Activated naive CD8-positive, alpha-beta T cell treated with anti-CD3 and anti-CD28 coated beads, Interleukin-2, amount 10 ng/mL, durations not matched to agents 7 days and 5 days (primary cell): ENCODE data around the gene ADGRG3. TPM values are rescaled to one million over a fixed set of nuclear protein-coding genes. Genes with fewer than 3 reads are reported as not detected.

Experiments
- ATAC-seq: fragments of 150-1000 bp; cut with Tn5 transposase; one replicate; pipeline ENCODE4 v1.10.0; 2021; ENCODE audit warnings: low read depth, moderate library complexity
- POLR2A ChIA-PET: fragments of 350-600 bp; sonication (Branson Sonifier 250); formaldehyde crosslinking; loops from one replicate; lab custom pipeline; 2021; ENCODE audit warnings: antibody characterized with exemption; lab: Charles Lee
- DNase-seq: peaks from one replicate; pipeline ENCODE4 v3.0.0; 2021
- H3K27ac Mint-ChIP-seq: one replicate; pipeline ENCODE4 v1.8.0; 2022; ENCODE audit warnings: mild to moderate bottlenecking, mixed read lengths
- H3K27me3 Mint-ChIP-seq: one replicate; pipeline ENCODE4 v1.8.0; 2022; ENCODE audit warnings: mild to moderate bottlenecking, moderate library complexity, mixed read lengths
- H3K36me3 Mint-ChIP-seq: one replicate; pipeline ENCODE4 v1.8.0; 2021; ENCODE audit warnings: mild to moderate bottlenecking, mixed read lengths
- H3K4me1 Mint-ChIP-seq: one replicate; pipeline ENCODE4 v1.8.0; 2021; ENCODE audit warnings: mixed read lengths
- H3K4me3 Mint-ChIP-seq: one replicate; pipeline ENCODE4 v1.8.0; 2022; ENCODE audit warnings: mild to moderate bottlenecking, moderate library complexity, mixed read lengths
- H3K9me3 Mint-ChIP-seq: one replicate; pipeline ENCODE4 v1.8.0; 2021; ENCODE audit warnings: mixed read lengths
- total RNA-seq, 2 experiments: library from RNA; stranded (reverse); gene quantifications; one replicate each; pipeline ENCODE4 v1.2.3, GENCODE V29; 2021

The ADGRG3 gene
- total RNA-seq, 2 experiments from 2014 or later = not detected

DNA sequence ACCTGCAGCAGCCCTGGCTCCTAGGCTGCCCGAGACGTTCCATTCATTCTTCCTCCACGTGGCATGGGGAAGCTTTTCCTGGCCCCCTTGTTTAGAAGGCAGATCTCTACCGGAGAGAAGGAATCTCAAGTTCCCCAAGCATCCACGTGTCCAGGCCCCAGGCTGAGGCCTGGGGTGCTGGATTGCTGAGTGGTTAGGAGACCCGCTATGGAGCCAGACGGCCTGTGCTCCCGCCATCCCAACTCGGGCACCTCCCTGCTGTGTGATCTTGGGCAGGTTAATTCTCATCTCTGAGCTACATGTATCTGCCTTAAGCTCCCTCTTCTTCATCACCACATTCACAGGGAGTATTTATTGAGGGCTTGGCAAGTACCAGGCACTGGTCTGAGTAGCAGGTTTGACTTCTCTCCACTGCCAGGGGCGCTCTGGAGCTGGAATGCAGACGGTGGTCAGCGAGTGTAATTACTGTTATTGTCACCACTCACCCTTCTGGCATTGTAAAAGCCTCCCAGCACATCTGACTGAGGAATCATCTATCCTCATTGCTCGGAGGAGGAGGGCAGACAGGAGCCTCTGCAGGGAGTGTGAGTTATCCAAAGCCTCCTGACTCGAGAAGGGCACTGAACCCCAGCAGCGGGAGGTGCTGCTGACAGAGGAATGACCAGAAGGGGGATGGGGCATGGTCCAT lies 40.8 kb upstream of the ADGRG3 start:
- Mint-ChIP-seq H3K4me3 (no peak overlapping the region), H3K9me3 (no peaks in the 10 kb centered on the region), H3K27ac (no peak overlapping the region), H3K27me3 (peaks cover 22% of the 10 kb centered on the region), H3K36me3 (no peaks in the 10 kb centered on the region), H3K4me1 (peaks cover 15% of the 10 kb centered on the region)
- ATAC-seq (no peak), DNase-seq (no peak)
- POLR2A ChIA-PET = interaction anchor here (0.7 to 0.9 kb wide), 2 partner anchors 11 to 17 kb away, joined by 3 read pairs; no protein-coding TSS in a partner anchor

DNA sequence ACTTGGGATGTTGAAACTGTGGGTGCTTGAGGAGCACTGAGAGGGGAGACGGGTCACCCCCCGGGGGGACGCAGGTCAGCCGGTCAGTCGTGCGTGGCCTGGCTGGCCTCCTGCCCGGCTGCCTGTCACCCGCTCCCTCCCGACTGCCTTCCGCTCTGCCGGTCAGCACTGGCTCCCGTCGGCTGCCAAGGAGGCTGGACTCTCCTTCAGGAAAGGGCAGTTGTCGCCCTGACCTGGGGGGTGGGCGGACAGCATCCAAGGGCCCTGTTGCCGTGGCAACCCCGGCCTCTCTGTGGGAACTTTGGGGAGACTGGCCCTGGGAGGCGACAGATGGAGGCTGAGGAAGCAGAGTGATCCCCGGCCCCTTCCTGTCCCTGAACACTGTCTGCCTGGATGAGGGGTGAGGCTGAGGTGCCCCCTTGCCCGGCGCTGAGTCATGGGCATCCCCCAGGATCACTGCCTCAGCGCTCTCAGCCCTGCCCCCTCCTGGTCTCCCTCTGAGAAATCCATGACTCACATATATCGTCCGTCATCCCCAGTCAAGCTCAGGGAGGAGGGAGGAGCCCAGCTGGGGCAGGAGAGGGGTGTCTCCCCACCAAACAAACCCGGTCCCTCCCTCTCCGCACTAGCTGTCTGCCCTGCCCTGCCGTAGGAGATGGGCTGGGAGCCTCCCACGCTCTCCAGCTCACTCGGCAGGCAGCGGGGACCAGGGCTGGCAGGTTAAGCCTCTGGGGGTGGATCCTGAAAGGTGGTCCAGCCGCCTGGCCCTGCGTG lies 39.9 kb upstream of the ADGRG3 start, which contains the start of gene ADGRG1:
TSS of gene ADGRG1 (plus strand) at position 623 of the 774 bp plus-strand sequence. CDS start 21,658 bp downstream, outside the sequence.
- Mint-ChIP-seq H3K4me1 (peaks cover 15% of the 10 kb centered on the region), H3K27me3 (peaks cover 22% of the 10 kb centered on the region), H3K36me3 (no peaks in the 10 kb centered on the region), H3K4me3 (peak within 1 kb of the TSS; percentile 35), H3K27ac (peak within 1 kb of the TSS; percentile 43), H3K9me3 (no peaks in the 10 kb centered on the region)
- ATAC-seq (peak; percentile 80), DNase-seq (no peak)
- POLR2A ChIA-PET = no interaction called here

DNA sequence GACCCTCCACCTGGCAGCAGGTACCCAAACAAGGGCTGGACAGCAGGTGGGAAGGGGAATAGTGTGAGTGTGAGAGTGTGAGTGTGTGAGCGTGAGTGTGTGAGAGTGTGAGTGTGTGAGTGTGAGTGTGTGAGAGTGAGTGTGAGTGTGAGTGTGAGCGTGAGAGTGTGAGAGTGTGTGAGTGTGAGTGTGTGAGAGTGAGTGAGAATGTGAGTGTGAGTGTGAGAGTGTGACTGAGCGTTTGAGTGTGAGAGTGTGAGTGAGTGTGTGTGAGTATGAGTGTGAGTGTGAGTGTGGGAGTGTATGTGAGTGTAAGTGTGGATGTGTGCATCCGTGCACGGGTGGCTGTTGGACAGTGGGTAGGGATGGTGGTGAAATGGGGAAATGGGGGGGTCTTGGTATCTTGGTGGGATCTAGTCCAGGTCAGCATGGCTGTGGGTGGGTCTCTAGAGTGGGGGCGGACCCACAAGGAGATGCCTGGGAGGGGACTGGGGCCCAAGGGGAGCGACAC lies 39.3 kb upstream of the ADGRG3 start:
- no peaks in the 10 kb centered on the region for H3K9me3 Mint-ChIP-seq
- POLR2A ChIA-PET = no interaction called here

DNA sequence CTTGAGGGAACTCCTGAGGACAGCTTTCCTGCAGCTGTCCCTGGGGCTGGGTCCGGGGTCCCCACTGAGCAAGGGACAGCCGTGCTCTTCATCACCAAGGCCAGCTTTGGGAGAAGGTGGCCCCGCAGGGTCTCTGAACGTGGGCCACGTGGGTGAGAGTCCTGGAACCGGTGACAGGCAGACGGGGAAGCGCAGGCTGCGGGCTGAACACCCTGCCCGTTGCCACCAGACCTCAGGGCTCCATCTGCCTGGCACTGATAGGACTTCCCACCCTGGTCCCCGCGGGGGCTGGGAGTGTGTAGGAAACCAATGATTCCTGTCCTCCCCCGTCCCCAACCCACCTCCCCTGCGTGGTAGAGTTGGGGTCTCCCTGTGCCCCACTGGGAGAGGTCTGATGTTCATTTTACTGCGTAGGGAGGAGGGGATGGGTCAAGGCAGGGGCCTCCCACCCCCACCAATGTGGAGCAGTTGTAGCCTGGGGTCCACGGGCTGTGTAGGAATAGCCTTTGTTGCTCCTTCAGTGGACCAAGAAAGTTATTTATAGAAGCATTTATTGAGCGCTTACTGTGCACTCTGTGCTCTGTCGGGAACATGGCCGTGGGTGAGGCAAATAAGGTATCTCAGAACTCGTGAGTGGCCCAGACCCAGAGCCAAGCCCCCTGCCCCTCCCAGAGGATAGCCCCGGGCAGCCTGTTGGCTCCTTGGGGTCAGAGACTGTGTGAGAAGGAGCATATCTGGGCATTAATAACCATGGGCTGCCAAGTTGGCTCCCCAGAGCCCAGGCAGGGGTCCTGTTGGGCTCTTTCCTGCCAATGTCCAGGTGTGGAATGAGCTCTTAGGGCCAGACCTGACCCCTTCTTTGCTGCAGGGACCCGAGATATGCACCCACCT lies 38.3 kb upstream of the ADGRG3 start:
- DNase-seq (no peak), ATAC-seq (no peak)
- POLR2A ChIA-PET = interaction anchor here (1.6 kb wide), 1 partner anchor 20 kb away, joined by 3 read pairs; no protein-coding TSS in a partner anchor
- Mint-ChIP-seq H3K4me3 (no peak overlapping the region), H3K4me1 (peaks cover 15% of the 10 kb centered on the region), H3K9me3 (no peaks in the 10 kb centered on the region), H3K27me3 (peaks cover 22% of the 10 kb centered on the region), H3K27ac (no peak overlapping the region), H3K36me3 (no peaks in the 10 kb centered on the region)

More for the DNA sequence above, 39.3 kb upstream of the ADGRG3 start:
- Mint-ChIP-seq H3K4me1 (peaks cover 15% of the 10 kb centered on the region), H3K4me3 (peak overlapping the region; percentile 35), H3K27me3 (peaks cover 22% of the 10 kb centered on the region), H3K27ac (peak overlapping the region; percentile 41), H3K36me3 (no peaks in the 10 kb centered on the region)
- ATAC-seq = no peak
- no peak for DNase-seq

DNA sequence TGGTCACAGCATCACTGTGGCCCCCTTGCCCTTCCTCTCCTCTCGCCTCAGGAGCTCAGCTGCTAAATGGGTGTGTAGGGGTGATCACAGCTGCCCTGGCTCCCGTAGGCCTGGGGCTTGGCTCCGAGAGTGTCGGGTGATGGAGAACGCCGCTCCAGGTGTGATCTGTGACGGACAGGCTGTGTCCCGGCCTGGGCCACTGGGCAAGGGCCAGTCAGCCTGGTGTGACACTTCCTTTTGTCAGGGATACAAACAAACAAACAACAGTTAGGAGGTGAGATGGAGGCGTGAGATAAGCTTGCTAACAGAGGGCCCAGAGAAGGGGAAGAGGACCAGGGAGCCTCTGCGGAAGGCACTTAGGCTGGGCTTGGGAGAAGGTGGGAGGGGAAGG lies 37.7 kb upstream of the ADGRG3 start:
- no peaks in the 10 kb centered on the region for H3K36me3 Mint-ChIP-seq
- DNase-seq = no peak
- ATAC-seq = no peak
- H3K4me3 Mint-ChIP-seq = no peak overlapping the region
- POLR2A ChIA-PET = interaction anchor here (1.6 kb wide), 1 partner anchor 21 kb away, joined by 3 read pairs; no protein-coding TSS in a partner anchor
- H3K9me3 Mint-ChIP-seq = no peaks in the 10 kb centered on the region
- peaks cover 21% of the 10 kb centered on the region for H3K27me3 Mint-ChIP-seq
- H3K27ac Mint-ChIP-seq = peak overlapping the region; percentile 58
- peaks cover 13% of the 10 kb centered on the region for H3K4me1 Mint-ChIP-seq

DNA sequence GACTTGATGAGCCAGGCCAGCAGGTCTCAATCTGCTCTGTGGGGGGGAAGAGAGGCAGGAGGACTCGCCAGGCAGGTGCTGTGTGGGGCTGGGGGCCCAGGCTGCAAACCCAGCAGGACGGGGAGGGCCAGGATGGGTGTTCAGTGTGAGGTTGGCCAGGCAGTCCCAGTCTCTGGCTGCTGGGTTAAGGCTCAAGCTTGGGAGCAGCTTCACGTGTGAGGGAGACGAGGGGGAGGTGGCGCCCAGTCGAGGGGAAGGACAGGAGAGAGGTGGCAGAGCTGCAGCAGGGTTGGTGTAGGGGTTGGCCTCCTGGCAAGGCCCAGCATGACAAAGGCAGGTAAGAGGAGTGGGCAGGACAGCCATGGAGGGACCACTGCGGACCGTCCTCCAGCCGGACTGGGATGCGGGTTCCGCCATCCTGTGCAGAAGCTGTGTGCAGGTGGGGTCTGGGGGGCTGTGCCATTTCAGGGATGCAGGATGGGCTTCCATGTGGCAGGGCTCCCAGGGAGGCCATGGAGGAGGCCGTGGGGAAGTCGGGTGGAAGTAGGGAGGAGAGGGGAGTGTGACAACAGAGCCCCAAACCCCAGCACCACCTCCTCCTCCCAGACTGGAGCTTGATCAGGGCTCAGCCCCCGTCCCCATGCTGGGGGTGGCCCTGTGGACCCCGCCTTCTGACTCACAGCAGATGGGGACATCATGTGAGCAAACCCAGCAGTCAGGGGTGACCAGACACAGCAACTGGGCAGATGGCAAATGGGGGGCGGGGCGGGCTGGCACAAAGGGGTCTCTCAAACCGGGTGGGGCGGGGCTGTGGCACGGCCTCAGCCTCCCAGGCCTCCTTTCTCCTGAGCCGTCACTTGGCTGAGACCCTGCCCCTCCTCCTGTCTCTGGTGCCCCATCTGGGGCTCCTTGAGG lies 36.9 kb upstream of the ADGRG3 start:
- Mint-ChIP-seq H3K4me3 (no peak overlapping the region), H3K27me3 (peaks cover 21% of the 10 kb centered on the region), H3K4me1 (peaks cover 13% of the 10 kb centered on the region), H3K36me3 (no peaks in the 10 kb centered on the region), H3K9me3 (no peaks in the 10 kb centered on the region), H3K27ac (peak overlapping the region; percentile 54)
- DNase-seq = no peak
- no peak for ATAC-seq
- POLR2A ChIA-PET = interaction anchor here (1.6 kb wide), 1 partner anchor 21 kb away, joined by 3 read pairs; no protein-coding TSS in a partner anchor

DNA sequence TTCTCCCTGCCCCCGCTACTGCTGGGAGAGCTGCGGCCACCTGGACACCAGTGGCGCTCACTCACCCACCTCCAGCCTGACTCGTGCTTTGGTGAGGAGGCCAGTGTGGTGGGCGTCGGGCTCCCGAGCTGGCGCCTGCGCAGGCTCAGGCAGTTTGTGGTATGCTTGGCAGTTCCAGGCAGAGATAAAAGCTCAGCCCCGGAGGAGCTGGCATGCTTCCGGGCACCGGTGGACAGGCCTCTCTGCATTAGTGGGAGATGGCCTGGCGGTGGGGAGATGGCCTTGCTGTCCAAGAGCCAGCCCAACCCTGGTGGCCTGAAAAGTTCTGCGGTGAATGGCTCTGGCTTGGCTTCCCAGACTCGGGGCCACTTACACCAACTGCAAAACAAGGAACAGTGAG lies 35.5 kb upstream of the ADGRG3 start:
- peaks cover 26% of the 10 kb centered on the region for H3K27me3 Mint-ChIP-seq
- no peak overlapping the region for H3K4me3 Mint-ChIP-seq
- DNase-seq = no peak
- POLR2A ChIA-PET = interaction anchor here (0.6 kb wide), 1 partner anchor 49 kb away, joined by 4 read pairs; no protein-coding TSS in a partner anchor
- H3K27ac Mint-ChIP-seq = no peak overlapping the region
- H3K9me3 Mint-ChIP-seq = no peaks in the 10 kb centered on the region
- H3K36me3 Mint-ChIP-seq = no peaks in the 10 kb centered on the region
- H3K4me1 Mint-ChIP-seq = peaks cover 13% of the 10 kb centered on the region
- ATAC-seq = no peak

DNA sequence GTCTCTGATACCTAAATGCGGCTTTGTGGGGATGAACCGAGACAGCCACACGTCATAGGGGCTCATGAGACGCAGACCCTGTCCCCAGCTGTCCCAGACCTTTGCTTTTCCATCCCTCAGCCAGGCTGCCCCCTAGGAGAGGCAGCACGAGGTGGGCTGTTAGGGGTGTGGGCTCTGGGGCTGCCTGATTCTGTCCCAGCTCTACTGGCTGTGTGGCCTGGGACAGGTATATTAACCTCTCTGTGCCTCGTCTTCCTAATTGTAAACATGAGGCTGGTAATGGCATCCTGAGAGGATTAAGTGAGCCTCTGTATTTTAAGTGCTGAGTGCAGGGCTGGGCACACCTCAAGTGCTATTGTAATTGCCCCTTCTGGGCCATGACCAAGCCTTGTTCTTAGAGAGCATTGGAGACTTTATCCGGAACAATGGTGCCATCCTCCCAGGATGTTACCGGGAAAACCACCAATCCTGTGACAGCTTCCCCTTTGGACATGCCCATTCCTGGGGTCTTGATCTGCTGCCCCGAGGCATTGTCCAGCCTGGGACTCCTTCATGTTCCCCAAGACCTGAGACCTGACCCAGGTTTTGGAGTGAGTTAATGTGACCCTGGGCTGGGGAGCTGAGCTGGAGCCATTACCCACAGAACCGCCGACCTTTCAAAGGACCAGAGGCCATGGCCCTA lies 34.6 kb upstream of the ADGRG3 start:
- Mint-ChIP-seq H3K4me1 (peaks cover 10% of the 10 kb centered on the region), H3K36me3 (no peaks in the 10 kb centered on the region), H3K27ac (no peak overlapping the region), H3K9me3 (no peaks in the 10 kb centered on the region), H3K27me3 (peaks cover 30% of the 10 kb centered on the region), H3K4me3 (no peak overlapping the region)
- DNase-seq (no peak), ATAC-seq (no peak)
- POLR2A ChIA-PET = no interaction called here

DNA sequence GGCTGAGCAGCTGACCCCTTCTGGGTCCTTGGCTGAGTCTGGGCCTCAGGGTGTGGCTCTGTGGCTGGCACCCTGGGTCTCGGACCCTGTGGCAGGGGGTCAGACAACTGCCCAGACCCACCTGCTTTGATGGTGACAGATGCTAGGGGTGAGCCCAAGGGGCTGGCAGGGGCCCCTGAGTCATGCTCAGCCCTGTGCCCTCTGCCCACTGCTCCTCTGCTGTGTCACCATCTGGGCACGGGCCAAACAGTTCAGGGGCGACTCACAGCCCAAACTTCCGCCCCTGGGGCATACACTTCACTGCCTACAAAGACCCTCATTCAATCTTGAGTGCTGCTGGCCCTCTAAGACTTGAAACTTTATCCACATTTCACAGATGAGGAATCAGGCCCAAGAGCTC lies 33.9 kb upstream of the ADGRG3 start:
- no peaks in the 10 kb centered on the region for H3K9me3 Mint-ChIP-seq
- ATAC-seq (no peak), DNase-seq (no peak)
- no peaks in the 10 kb centered on the region for H3K36me3 Mint-ChIP-seq
- POLR2A ChIA-PET = no interaction called here
- H3K4me3 Mint-ChIP-seq = no peak overlapping the region
- H3K4me1 Mint-ChIP-seq = peaks cover 3% of the 10 kb centered on the region
- H3K27ac Mint-ChIP-seq = no peak overlapping the region
- peaks cover 28% of the 10 kb centered on the region for H3K27me3 Mint-ChIP-seq

DNA sequence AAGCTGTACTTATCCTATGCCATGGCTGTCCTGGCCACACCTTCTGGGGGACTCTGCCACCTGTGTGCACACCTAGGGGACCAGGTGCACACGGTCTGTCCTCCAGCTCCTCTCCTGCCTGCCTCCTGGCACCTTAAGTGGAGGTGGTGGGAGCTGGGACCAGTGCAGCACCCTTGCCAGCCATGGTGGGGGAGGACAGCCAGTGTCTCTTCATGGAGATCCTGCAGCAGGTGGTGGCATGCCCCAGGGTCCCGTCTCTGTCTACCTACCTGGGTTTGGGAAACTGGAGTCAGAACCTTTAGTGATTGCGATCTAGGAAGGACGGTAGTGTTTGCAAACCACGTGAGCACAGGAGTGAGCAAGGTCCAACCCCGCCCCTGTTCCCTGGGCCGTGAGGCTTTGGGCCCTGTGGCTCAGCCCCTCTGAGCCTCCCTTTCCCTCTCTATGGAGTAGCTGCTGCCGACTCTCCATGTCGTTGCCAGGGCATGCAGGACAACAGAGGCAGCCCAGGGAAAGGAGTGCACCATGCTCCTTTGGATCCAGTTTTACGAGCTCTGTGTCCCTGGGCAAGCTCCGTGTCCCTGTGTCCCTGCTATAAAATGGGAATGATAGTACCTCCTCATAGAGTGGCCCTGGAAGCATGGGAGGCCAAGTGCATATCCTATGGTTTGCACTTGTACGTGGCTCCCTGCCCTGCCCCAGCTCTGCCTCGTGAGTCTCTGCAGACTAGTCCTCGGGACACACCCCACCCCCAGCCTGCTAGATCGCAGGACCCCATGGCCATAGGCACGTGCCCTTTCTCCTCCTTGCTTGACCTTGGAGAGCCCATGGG lies 32.6 kb upstream of the ADGRG3 start:
- peaks cover 5% of the 10 kb centered on the region for H3K4me1 Mint-ChIP-seq
- no peaks in the 10 kb centered on the region for H3K9me3 Mint-ChIP-seq
- H3K4me3 Mint-ChIP-seq = no peak overlapping the region
- H3K27ac Mint-ChIP-seq = no peak overlapping the region
- DNase-seq (no peak), ATAC-seq (no peak)
- peaks cover 32% of the 10 kb centered on the region for H3K27me3 Mint-ChIP-seq
- POLR2A ChIA-PET = interaction anchor here (1.4 kb wide), 1 partner anchor 12 kb away, joined by 5 read pairs; no protein-coding TSS in a partner anchor
- no peaks in the 10 kb centered on the region for H3K36me3 Mint-ChIP-seq

DNA sequence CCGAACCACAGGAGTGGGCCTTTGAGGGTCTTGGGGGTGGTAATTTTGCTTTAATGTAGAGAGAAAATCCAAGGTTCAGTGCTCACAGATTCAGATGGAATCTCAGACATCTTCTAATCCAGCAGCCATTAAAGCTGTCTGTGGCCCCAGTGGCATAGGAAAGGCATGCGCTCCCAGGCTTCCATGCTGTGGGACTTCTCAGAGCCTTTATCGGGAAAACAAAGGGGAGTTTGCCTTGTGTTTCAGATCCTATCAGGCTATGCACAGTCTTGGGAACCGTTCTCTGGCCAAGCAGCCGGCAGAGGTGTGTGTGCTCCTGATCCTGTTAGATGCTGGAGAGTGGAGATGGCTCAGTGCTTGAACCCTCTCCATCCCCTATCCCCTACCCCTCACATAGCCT lies 31.9 kb upstream of the ADGRG3 start:
- no peak overlapping the region for H3K4me3 Mint-ChIP-seq
- peaks cover 33% of the 10 kb centered on the region for H3K27me3 Mint-ChIP-seq
- H3K9me3 Mint-ChIP-seq = no peaks in the 10 kb centered on the region
- DNase-seq = no peak
- H3K27ac Mint-ChIP-seq = no peak overlapping the region
- POLR2A ChIA-PET = interaction anchor here (1.4 kb wide), 1 partner anchor 11 kb away, joined by 5 read pairs; no protein-coding TSS in a partner anchor
- no peak for ATAC-seq
- no peaks in the 10 kb centered on the region for H3K36me3 Mint-ChIP-seq
- peaks cover 5% of the 10 kb centered on the region for H3K4me1 Mint-ChIP-seq
